GM12875 (cell line): Measurements from ENCODE around the gene ERP44.
"Not testable (repeated sequence)": the region's sequence is repeated elsewhere in the genome, so short reads cannot be mapped to it uniquely, and the experiment has no call there.

Experiments
- H3K4me3 ChIP-seq: one replicate; pipeline ENCODE4 v1.5.1; 2011; ENCODE audit warnings: low read depth, low read length, control low read depth
- CTCF ChIP-seq: IDR thresholded peaks from 2 replicates; pipeline ENCODE4 v1.5.1; 2011; ENCODE audit warnings: low read depth, mild to moderate bottlenecking, control low read depth, inconsistent platforms, low read length, moderate library complexity, borderline replicate concordance; ENCODE audit not compliant: insufficient read depth

The ERP44 gene

GRCh38 chr9:100098887-100099721 is at the start of gene ERP44, which contains the start of gene INVS:
TSS of gene ERP44 (minus strand) at chr9:100099000. CDS start at chr9:100098840, 160 bp downstream.
TSS of gene INVS (plus strand) at chr9:100099243. CDS start at chr9:100104522, 5,279 bp downstream.
- no peak for TF ChIP-seq CTCF
- H3K4me3 ChIP-seq: peak within 1 kb of the TSS; percentile 78

GRCh38 chr9:100145976-100146375 is 47.2 kb upstream of the ERP44 start:
- H3K4me3 ChIP-seq: not testable (repeated sequence)

- not testable (repeated sequence) for H3K4me3 ChIP-seq
Observed at GRCh38 chr9:100145167-100145934, 46.6 kb upstream of the ERP44 start.

- not testable (repeated sequence) for H3K4me3 ChIP-seq
Observed at GRCh38 chr9:100141862-100142261, 43.1 kb upstream of the ERP44 start.

GRCh38 chr9:100140303-100140702 is 41.5 kb upstream of the ERP44 start:
- H3K4me3 ChIP-seq: not testable (repeated sequence)

- not testable (repeated sequence) for H3K4me3 ChIP-seq
Observed at GRCh38 chr9:100136799-100137198, 38.0 kb upstream of the ERP44 start.

GRCh38 chr9:100134731-100135130 is 35.9 kb upstream of the ERP44 start:
- H3K4me3 ChIP-seq: no peak overlapping the region
- no peak for TF ChIP-seq CTCF

- H3K4me3 ChIP-seq: no peak overlapping the region
- TF ChIP-seq CTCF: no peak
Observed at GRCh38 chr9:100131875-100132430, 33.2 kb upstream of the ERP44 start.

- H3K4me3 ChIP-seq: no peak overlapping the region
- no peak for TF ChIP-seq CTCF
Observed at GRCh38 chr9:100131216-100131615, 32.4 kb upstream of the ERP44 start.

- H3K4me3 ChIP-seq: no peak overlapping the region
- TF ChIP-seq CTCF: no peak
Observed at GRCh38 chr9:100129772-100130171, 31.0 kb upstream of the ERP44 start.
